ENCODE data around the gene CKMT2. TPM values are rescaled to one million over a fixed set of nuclear protein-coding genes. Genes with fewer than 3 reads are reported as not detected.

The CKMT2 gene
- total RNA-seq, result not detected

DNA sequence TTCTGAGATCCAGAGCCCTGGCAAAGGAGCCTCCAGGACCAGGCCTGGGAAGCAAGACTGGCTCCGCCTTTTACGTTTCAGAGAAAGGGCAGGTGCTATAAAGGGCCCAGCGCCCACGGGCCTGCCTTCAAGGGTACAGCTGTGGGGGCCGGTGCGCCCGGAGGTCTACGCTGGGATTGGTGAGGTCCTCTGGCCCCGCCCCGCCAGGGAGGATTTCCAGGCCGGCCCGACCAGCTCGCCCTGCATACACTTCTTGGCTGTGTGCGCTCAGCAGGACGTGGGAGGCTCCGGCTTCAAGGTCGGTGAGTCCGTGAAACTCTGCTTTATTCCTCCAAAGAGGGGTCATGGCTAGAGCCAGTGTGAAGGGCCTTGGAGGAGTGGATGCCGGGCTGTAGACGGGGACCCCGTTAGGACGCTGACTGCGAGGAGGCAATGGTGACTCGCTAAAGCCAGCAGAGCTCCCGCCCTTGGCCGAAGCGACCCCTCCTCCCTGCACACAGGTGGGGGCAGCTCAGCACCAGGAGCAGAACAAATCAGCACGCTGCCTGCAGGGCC is at the start of gene CKMT2:
Gene CKMT2, plus strand, starts transcription at position 243 of the 555 bp plus-strand sequence. CDS start 17,811 bp downstream, outside the sequence.
- no peak for ATAC-seq (replicated peaks)
- Mint-ChIP-seq H3K9me3 (no peaks in the 10 kb centered on the region), H3K36me3 (ENCODE audit: low read depth) (no peaks in the 10 kb centered on the region), H3K4me1 (peaks cover 7% of the 10 kb centered on the region), H3K4me3 (no peak within 1 kb of the TSS), H3K27ac (no peak within 1 kb of the TSS), H3K27me3 (no peaks in the 10 kb centered on the region)

GRCh38 chr5:81183811-81184748 is 49.0 kb upstream of the CKMT2 start:
- Mint-ChIP-seq H3K4me1 (peaks cover 6% of the 10 kb centered on the region), H3K4me3 (no peak overlapping the region), H3K36me3 (ENCODE audit: low read depth) (peaks cover 50% of the 10 kb centered on the region), H3K27ac (peak overlapping the region; percentile 46), H3K9me3 (no peaks in the 10 kb centered on the region), H3K27me3 (no peaks in the 10 kb centered on the region)
- ATAC-seq (replicated peaks), result no peak

DNA sequence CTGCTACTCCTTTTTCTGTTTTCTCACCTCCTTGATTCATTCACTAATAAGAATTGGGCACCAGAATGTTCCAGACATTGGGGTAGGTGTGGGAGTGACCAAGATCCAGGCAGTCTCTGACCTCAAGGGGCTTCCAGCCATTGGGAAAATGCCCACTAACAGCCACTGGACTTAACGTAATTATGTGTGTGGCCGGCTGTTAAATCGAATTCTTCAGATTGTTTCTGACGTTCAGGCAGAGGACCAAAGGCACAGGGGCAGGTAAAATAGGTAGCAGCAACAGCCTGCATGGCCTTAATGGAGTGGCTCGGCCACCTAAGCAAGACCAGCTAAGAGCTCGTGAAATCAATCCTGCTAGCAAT is 48.4 kb upstream of the CKMT2 start:
- peaks cover 47% of the 10 kb centered on the region for H3K36me3 Mint-ChIP-seq (ENCODE audit: low read depth)
- H3K4me1 Mint-ChIP-seq, result peaks cover 6% of the 10 kb centered on the region

DNA sequence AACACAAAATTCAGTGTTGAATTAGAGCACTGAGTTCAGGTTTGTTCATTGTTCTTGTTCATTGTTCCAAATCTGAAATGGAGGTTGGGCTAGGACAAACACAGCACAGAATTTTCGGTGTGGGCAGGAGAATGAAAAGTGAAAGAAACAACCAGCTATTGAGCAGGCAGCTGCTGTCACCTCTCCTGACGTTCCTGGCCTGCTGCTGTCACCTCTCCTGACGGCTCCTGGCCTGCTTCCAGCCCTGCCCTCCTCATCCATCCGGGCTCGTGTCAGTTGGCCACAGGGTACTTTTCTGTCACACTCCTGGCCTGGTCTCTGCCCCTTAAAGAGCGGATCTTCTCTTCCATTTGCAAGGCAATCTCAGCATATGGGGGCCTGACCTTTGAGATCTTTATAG is 45.2 kb upstream of the CKMT2 start:
- Mint-ChIP-seq H3K4me3 (no peak overlapping the region), H3K9me3 (no peaks in the 10 kb centered on the region), H3K36me3 (ENCODE audit: low read depth) (peaks cover 23% of the 10 kb centered on the region), H3K27me3 (no peaks in the 10 kb centered on the region), H3K4me1 (peaks cover 3% of the 10 kb centered on the region), H3K27ac (peak overlapping the region; percentile 59)
- ATAC-seq (replicated peaks), result no peak

More for the DNA sequence above, 48.4 kb upstream of the CKMT2 start:
- Mint-ChIP-seq H3K27me3 (no peaks in the 10 kb centered on the region), H3K4me3 (no peak overlapping the region), H3K9me3 (no peaks in the 10 kb centered on the region), H3K27ac (peak overlapping the region; percentile 46)
- ATAC-seq (replicated peaks), result no peak

GRCh38 chr5:81188962-81189361 is 44.2 kb upstream of the CKMT2 start:
- Mint-ChIP-seq H3K36me3 (ENCODE audit: low read depth) (peaks cover 17% of the 10 kb centered on the region), H3K4me1 (no peaks in the 10 kb centered on the region), H3K27ac (no peak overlapping the region), H3K4me3 (no peak overlapping the region), H3K27me3 (no peaks in the 10 kb centered on the region), H3K9me3 (no peaks in the 10 kb centered on the region)
- peak; percentile 31 for ATAC-seq (replicated peaks)

DNA sequence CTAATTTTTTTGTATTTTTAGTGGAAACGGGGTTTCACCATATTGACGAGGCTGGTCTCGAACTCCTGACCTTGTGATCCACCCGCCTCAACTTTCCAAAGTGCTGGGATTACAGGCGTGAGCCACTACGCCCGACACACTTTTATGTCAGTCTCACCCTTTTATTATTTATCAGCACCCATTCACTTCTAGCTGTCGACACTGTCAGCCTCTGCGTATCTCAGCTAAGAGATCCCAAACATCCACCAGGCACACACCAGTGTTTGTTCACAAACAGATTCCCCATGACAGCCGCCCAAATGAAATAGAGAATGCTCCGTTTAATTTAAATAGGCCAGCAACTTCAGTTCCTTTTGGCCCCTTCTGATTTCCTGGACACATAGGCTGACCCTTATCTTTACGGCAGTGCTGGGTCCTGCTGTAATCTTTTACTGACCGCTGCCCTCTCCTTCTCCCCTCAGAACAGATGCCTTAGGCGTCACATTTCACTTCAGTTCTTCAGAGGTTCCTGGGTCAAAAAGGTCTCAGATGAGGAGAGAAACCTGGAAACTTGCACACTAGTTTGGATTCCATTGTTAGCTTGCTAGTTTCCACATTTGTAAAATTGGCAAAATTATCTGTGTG is 43.1 kb upstream of the CKMT2 start:
- H3K36me3 Mint-ChIP-seq (ENCODE audit: low read depth), result peaks cover 12% of the 10 kb centered on the region
- no peak overlapping the region for H3K27ac Mint-ChIP-seq
- H3K4me3 Mint-ChIP-seq, result no peak overlapping the region
- H3K9me3 Mint-ChIP-seq, result no peaks in the 10 kb centered on the region
- H3K27me3 Mint-ChIP-seq, result no peaks in the 10 kb centered on the region
- ATAC-seq (replicated peaks), result no peak
- H3K4me1 Mint-ChIP-seq, result peaks cover 4% of the 10 kb centered on the region

DNA sequence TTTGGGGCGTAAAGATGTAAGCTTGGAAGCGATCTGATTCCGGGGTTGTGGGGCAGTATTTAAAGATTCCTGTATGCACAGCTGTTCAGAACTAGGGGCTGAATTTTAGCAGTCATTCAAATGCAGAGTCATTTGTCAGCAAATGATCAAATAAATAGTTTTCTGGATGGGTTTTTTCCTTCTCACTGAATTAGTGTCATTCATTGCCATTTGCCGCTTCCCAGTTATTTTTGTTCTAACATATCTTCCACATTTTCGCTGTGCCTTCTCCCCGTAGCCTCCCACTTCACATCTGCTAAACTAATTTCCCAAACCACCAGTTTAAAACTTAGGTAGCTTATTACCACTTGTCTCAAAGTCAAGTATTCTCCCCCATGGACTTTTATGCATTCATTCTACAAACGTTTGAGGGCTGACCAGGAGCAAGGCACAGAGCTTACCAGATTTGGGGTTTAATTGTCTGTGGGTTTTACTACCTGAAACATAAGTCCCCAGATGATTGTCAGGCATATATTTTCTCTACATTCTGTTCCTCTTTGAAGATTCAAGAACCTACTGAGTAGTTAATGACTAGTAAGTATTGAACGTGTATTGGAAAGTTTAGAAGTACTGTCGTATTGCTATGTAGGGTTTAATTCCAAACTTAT is 41.3 kb upstream of the CKMT2 start:
- H3K27me3 Mint-ChIP-seq, result no peaks in the 10 kb centered on the region
- ATAC-seq (replicated peaks), result no peak
- H3K27ac Mint-ChIP-seq, result no peak overlapping the region
- no peak overlapping the region for H3K4me3 Mint-ChIP-seq
- peaks cover 11% of the 10 kb centered on the region for H3K36me3 Mint-ChIP-seq (ENCODE audit: low read depth)
- no peaks in the 10 kb centered on the region for H3K9me3 Mint-ChIP-seq
- peaks cover 6% of the 10 kb centered on the region for H3K4me1 Mint-ChIP-seq

- Mint-ChIP-seq H3K27ac (no peak overlapping the region), H3K27me3 (no peaks in the 10 kb centered on the region), H3K36me3 (ENCODE audit: low read depth) (peaks cover 10% of the 10 kb centered on the region), H3K4me3 (no peak overlapping the region), H3K9me3 (no peaks in the 10 kb centered on the region), H3K4me1 (peaks cover 6% of the 10 kb centered on the region)
- no peak for ATAC-seq (replicated peaks)
Observed at GRCh38 chr5:81192373-81192750, 40.8 kb upstream of the CKMT2 start.

DNA sequence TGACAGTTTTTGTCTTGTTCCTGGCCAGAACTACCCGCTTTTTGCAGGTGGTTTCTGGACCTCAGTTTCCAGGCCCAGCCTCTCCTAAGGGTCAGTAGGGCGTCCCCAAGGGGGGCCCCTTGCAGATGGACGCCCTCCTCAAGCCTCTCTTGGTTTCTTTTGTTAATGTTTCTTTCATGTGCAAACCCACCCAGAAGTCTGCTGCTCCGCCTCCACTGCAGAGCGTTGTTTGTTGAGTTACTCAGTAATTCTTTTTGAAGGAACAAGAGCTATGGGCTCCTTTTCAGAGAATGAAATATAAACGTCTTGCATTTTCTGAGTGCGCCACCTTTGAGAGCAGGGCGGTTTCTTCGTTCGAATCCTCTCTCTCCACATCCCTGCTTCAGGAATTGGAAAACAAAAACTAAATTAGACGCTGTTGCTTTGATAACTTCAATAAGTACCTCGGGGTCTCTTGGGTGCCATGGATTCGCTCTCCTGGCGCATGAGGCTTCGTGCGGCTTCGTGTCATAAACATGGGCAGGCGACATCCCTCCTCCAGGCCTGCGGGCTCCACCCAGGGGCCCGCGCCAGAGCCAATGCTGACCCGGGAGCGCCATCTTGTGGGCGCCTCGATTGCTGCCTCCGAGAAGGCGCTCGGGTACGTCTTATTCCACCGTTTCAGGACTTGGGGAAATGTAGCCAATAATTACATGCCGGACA is 38.3 kb upstream of the CKMT2 start:
- ATAC-seq (replicated peaks), result peak; percentile 100
- H3K9me3 Mint-ChIP-seq, result no peaks in the 10 kb centered on the region
- no peaks in the 10 kb centered on the region for H3K27me3 Mint-ChIP-seq
- H3K27ac Mint-ChIP-seq, result peak overlapping the region; percentile 60
- no peaks in the 10 kb centered on the region for H3K36me3 Mint-ChIP-seq (ENCODE audit: low read depth)
- peaks cover 6% of the 10 kb centered on the region for H3K4me1 Mint-ChIP-seq
- peak overlapping the region; percentile 69 for H3K4me3 Mint-ChIP-seq

- no peaks in the 10 kb centered on the region for H3K9me3 Mint-ChIP-seq
- no peak for ATAC-seq (replicated peaks)
- H3K36me3 Mint-ChIP-seq (ENCODE audit: low read depth), result no peaks in the 10 kb centered on the region
- H3K4me3 Mint-ChIP-seq, result peak overlapping the region; percentile 69
- H3K4me1 Mint-ChIP-seq, result peaks cover 6% of the 10 kb centered on the region
- peak overlapping the region; percentile 60 for H3K27ac Mint-ChIP-seq
- no peaks in the 10 kb centered on the region for H3K27me3 Mint-ChIP-seq
Observed at GRCh38 chr5:81195335-81195929, 37.7 kb upstream of the CKMT2 start.

- Mint-ChIP-seq H3K27ac (no peak overlapping the region), H3K4me3 (no peak overlapping the region), H3K36me3 (ENCODE audit: low read depth) (peaks cover 33% of the 10 kb centered on the region), H3K9me3 (no peaks in the 10 kb centered on the region), H3K4me1 (no peaks in the 10 kb centered on the region), H3K27me3 (no peaks in the 10 kb centered on the region)
- no peak for ATAC-seq (replicated peaks)
Observed at GRCh38 chr5:81202655-81203054, 30.5 kb upstream of the CKMT2 start.

DNA sequence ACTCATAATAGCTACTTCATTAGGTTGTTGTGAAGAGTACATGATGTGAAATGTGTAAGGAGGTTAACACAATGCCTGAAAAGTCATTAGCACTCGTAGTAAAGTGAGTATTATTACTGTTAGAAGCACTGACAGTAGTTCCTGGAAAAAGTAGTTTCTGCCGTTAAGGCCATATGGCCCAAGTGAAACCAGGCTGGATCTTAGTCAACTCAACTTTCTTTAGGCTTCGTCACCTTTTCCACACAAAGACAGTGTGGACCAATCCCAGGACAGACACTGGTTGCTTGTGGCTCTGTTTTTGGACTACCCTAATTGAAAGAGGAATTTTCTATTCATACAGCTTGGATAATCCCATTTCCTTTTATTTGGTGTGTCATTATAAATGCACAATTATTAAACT is 29.4 kb upstream of the CKMT2 start:
- no peaks in the 10 kb centered on the region for H3K4me1 Mint-ChIP-seq
- no peaks in the 10 kb centered on the region for H3K9me3 Mint-ChIP-seq
- peaks cover 42% of the 10 kb centered on the region for H3K36me3 Mint-ChIP-seq (ENCODE audit: low read depth)
- H3K27ac Mint-ChIP-seq, result no peak overlapping the region
- H3K4me3 Mint-ChIP-seq, result no peak overlapping the region
- H3K27me3 Mint-ChIP-seq, result no peaks in the 10 kb centered on the region
- peak; percentile 65 for ATAC-seq (replicated peaks)

DNA sequence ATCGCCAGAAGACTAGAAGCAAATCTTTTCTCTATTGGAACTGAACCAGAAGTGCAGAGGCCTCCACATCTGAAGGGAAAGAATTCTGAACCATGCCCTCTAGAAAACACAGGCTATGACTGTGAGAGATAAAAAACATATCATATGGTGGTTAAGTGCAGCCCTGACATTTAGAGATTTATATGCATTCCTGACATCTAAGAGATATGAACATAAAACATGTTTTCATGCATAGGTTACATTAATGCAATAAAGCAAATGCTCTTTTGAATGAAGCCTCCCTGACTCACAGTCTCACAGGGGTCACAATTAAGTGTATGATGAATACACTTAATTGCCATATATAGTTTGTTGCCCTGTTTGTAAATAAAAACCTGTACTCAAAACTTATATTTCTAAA is 28.9 kb upstream of the CKMT2 start:
- Mint-ChIP-seq H3K9me3 (no peaks in the 10 kb centered on the region), H3K36me3 (ENCODE audit: low read depth) (peaks cover 47% of the 10 kb centered on the region), H3K4me1 (no peaks in the 10 kb centered on the region), H3K4me3 (no peak overlapping the region), H3K27me3 (no peaks in the 10 kb centered on the region), H3K27ac (no peak overlapping the region)
- no peak for ATAC-seq (replicated peaks)

GRCh38 chr5:81205058-81205457 is 28.1 kb upstream of the CKMT2 start:
- Mint-ChIP-seq H3K4me1 (peaks cover 6% of the 10 kb centered on the region), H3K9me3 (no peaks in the 10 kb centered on the region), H3K27ac (peak overlapping the region; percentile 37), H3K27me3 (no peaks in the 10 kb centered on the region), H3K4me3 (no peak overlapping the region), H3K36me3 (ENCODE audit: low read depth) (peaks cover 53% of the 10 kb centered on the region)
- no peak for ATAC-seq (replicated peaks)
